Gastrocnemius medialis (tissue), 4 donors: ENCODE measurements around the gene ANXA11. TPM values are rescaled to one million over a fixed set of nuclear protein-coding genes. Genes with fewer than 3 reads are reported as not detected.

Experiments
- ATAC-seq, 2 donors: fragments of 150-250 bp; one replicate each; pipeline ENCODE4 v1.9.1; 2016
- DNase-seq, 2 donors: peaks; one replicate each; pipeline ENCODE4 v3.0.0-alpha.2; 2019
- H3K27ac ChIP-seq, 4 donors: fragments of 200-600 bp; sonication (generic); 1 replicate in 1 of 4; 2 replicates in 3 of 4; pipeline ENCODE4 v1.5.1; 2016 to 2018; ENCODE audit warnings: mild to moderate bottlenecking in 2 of 4, moderate library complexity in 1 of 4
- H3K27me3 ChIP-seq, 3 donors: fragments of 200-600 bp; sonication (generic) in 2 of 3; 1 replicate in 1 of 3; 2 replicates in 2 of 3; pipeline versions ENCODE4 v1.5.1 to v1.6.0; 2016 to 2019; ENCODE audit warnings: mild to moderate bottlenecking in 1 of 3, moderate library complexity in 1 of 3
- H3K36me3 ChIP-seq, 2 donors: fragments of 200-600 bp; sonication (generic) in 1 of 2; one replicate each; pipeline ENCODE4 v1.5.1; 2017 to 2018
- H3K4me1 ChIP-seq, 2 donors: fragments of 200-600 bp; sonication (generic) in 1 of 2; one replicate each; pipeline ENCODE4 v1.5.1; 2016 to 2017; ENCODE audit warnings: mild to moderate bottlenecking in 2 of 2
- H3K4me3 ChIP-seq, 4 donors: fragments of 200-600 bp; sonication (generic) in 3 of 4; 1 replicate in 1 of 4; 2 replicates in 3 of 4; pipeline ENCODE4 v1.5.1; 2016 to 2019; ENCODE audit warnings: mild to moderate bottlenecking in 2 of 4
- H3K9me3 ChIP-seq, 3 donors: fragments of 200-600 bp; sonication (generic) in 2 of 3; 1 replicate in 1 of 3; 2 replicates in 2 of 3; pipeline ENCODE4 v1.5.1; 2016 to 2019
- POLR2A ChIP-seq, 2 donors: fragments of 450-650 bp; IDR thresholded peaks; one replicate each; pipeline ENCODE4 v1.6.1; 2017; ENCODE audit warnings: antibody characterized with exemption in 2 of 2, mild to moderate bottlenecking in 2 of 2, moderate library complexity in 2 of 2
- in situ Hi-C, 4 donors: fragments of 200-750 bp; cut with MboI; loops; one replicate each; pipeline versions ENCODE4 v1.15.0 to v1.8.0; 2017; ENCODE audit warnings: low sequenced_read_pairs in 4 of 4
- intact Hi-C: fragments of 100-400 bp; cut with DNase I; formaldehyde crosslinking; loops from one replicate; pipeline ENCODE4 v1.15.1; 2023; ENCODE audit warnings: low total_unique reads
- total RNA-seq, 4 donors: library from RNA; depleted of rRNA; stranded (reverse); fragments of >200 nt; gene quantifications; one replicate each; pipeline versions ENCODE4 v1.1.0 to v1.2.3, GENCODE V29; 2016
- TF ChIP-seq, protein P1 (sequence below), 5 experiments: fragments of 450-650 bp in 3 of 5; fragments of 200-600 bp in 2 of 5; sonication (generic) in 2 of 5; IDR thresholded peaks in 4 of 5; conservative IDR thresholded peaks in 1 of 5; 1 replicate in 4 of 5; 2 replicates in 1 of 5; pipeline ENCODE4 v1.5.1; 2016 to 2019; ENCODE audit warnings: antibody characterized with exemption in 5 of 5, mild to moderate bottlenecking in 3 of 5, moderate library complexity in 3 of 5

Gene ANXA11
- total RNA-seq, 4 donors from 2014 or later = 142 to 202 (median 173) TPM

GRCh38 chr10:80201608-80202141 is 3.7 kb downstream of the ANXA11 start:
- peak overlapping the region; percentile 95 to 100 (median 98) for H3K27ac ChIP-seq
- no peaks in the 10 kb centered on the region for H3K9me3 ChIP-seq
- peaks cover 80 to 89% of the 10 kb centered on the region in 2 donors for H3K4me1 ChIP-seq
- no peaks in the 10 kb centered on the region for H3K27me3 ChIP-seq
- no peaks in the 10 kb centered on the region for H3K36me3 ChIP-seq
- ATAC-seq = peak; percentile 44 to 51
- TF ChIP-seq POLR2A (IDR thresholded peaks at IDR 0.05) = peak; percentile 46 to 72
- TF ChIP-seq, protein P1, sequence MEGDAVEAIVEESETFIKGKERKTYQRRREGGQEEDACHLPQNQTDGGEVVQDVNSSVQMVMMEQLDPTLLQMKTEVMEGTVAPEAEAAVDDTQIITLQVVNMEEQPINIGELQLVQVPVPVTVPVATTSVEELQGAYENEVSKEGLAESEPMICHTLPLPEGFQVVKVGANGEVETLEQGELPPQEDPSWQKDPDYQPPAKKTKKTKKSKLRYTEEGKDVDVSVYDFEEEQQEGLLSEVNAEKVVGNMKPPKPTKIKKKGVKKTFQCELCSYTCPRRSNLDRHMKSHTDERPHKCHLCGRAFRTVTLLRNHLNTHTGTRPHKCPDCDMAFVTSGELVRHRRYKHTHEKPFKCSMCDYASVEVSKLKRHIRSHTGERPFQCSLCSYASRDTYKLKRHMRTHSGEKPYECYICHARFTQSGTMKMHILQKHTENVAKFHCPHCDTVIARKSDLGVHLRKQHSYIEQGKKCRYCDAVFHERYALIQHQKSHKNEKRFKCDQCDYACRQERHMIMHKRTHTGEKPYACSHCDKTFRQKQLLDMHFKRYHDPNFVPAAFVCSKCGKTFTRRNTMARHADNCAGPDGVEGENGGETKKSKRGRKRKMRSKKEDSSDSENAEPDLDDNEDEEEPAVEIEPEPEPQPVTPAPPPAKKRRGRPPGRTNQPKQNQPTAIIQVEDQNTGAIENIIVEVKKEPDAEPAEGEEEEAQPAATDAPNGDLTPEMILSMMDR (IDR thresholded peaks at IDR 0.05 in 4 of 5, conservative IDR thresholded peaks at IDR 0.05 in 1 of 5) = no peak
- H3K4me3 ChIP-seq = peak overlapping the region; percentile 44 to 50 (median 49)
- in situ Hi-C loops (loop anchor here in 3 of 4 donors (5.0 to 25.0 kb wide), 4 partner anchors 39 to 139 kb away; no protein-coding TSS in a partner anchor), intact Hi-C loops (no loop called here)
- DNase-seq = peak; percentile 59 to 82

DNA sequence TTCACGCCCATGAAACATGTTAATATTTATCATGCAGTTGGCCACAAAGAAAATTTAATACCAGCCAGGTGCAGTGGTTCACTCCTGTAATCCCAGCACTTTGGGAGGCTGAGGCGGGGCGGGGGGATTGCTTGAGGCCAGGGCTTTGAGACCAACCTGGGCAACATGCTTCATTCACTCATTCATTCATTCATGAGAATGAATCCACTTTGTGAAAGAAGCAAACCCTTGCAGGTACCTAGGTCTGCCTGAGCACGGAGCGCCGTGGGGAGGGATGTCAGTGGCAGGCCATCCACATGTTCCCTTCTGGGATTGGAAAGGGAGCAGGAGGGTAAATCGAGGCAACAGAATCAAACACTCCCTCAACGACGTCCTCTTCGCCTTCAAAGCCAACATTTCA is 4.7 kb downstream of the ANXA11 start:
- no peaks in the 10 kb centered on the region for H3K27me3 ChIP-seq
- in situ Hi-C loops (loop anchor here in 3 of 4 donors (5.0 to 25.0 kb wide), 4 partner anchors 38 to 138 kb away; no protein-coding TSS in a partner anchor), intact Hi-C loops (no loop called here)
- peaks cover 89 to 90% of the 10 kb centered on the region in 2 donors for H3K4me1 ChIP-seq
- TF ChIP-seq POLR2A (IDR thresholded peaks at IDR 0.05) = no peak
- TF ChIP-seq, protein P1 (IDR thresholded peaks at IDR 0.05 in 4 of 5, conservative IDR thresholded peaks at IDR 0.05 in 1 of 5) = no peak
- no peaks in the 10 kb centered on the region for H3K9me3 ChIP-seq
- ATAC-seq (no peak), DNase-seq (no peak)
- no peaks in the 10 kb centered on the region for H3K36me3 ChIP-seq
- H3K27ac ChIP-seq = peak overlapping the region; percentile 95 to 100 (median 98)
- peak overlapping the region; percentile 44 to 50 (median 49) for H3K4me3 ChIP-seq

DNA sequence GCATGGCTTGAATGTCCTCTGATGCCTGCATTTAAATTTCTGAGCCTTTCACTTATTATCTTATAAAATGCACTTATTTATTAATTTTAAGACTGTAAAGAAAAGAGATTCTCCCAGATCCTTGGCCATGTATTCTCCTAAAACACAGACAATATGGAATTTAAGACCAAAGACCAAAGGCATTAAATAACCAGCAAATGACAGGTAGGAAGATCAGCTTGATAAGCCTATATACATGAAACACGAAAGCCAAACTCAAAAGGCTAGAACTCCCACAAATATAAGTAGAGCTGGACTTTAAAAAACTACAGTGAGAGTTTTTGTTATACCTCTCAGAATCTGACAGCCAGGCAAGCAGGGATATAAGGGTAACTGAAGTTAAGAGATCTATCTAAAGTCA is 5.1 kb downstream of the ANXA11 start:
- intact Hi-C loops (no loop called here), in situ Hi-C loops (loop anchor here in 3 of 4 donors (5.0 to 25.0 kb wide), 4 partner anchors 38 to 138 kb away; no protein-coding TSS in a partner anchor)
- Histone ChIP-seq H3K27ac (peak overlapping the region; percentile 95 to 100 (median 98)), H3K4me3 (peak overlapping the region; percentile 44 to 50 (median 49)), H3K36me3 (no peaks in the 10 kb centered on the region), H3K27me3 (no peaks in the 10 kb centered on the region), H3K4me1 (peaks cover 93 to 94% of the 10 kb centered on the region in 2 donors), H3K9me3 (no peaks in the 10 kb centered on the region)
- DNase-seq (no peak), ATAC-seq (no peak)
- no peak for TF ChIP-seq POLR2A (IDR thresholded peaks at IDR 0.05)
- TF ChIP-seq, protein P1 (IDR thresholded peaks at IDR 0.05 in 4 of 5, conservative IDR thresholded peaks at IDR 0.05 in 1 of 5) = no peak

DNA sequence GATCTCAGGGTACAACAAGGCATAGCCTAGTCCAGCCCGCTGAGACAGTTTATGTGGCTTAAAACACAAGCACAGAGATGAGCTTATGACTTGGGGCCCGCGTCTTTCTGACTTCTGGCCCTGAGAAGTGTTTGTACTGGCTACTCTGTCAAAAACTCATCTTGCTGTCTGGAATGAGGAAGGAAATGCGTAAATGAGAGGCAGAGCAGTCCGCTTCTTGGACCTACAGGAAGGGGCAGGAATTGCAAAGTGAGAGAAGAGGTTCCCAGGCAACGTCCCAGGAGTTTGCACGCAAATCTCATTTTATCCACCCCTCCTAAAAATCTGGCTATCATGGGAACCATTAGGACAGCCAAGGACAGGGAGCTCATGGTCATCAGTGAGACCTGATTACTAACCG is 5.5 kb downstream of the ANXA11 start:
- no peaks in the 10 kb centered on the region for H3K27me3 ChIP-seq
- H3K9me3 ChIP-seq = no peaks in the 10 kb centered on the region
- H3K27ac ChIP-seq = peak overlapping the region; percentile 95 to 100 (median 98)
- in situ Hi-C loops = loop anchor here in 3 of 4 donors (5.0 to 25.0 kb wide), 4 partner anchors 38 to 138 kb away; no protein-coding TSS in a partner anchor
- H3K4me1 ChIP-seq = peaks cover 97 to 99% of the 10 kb centered on the region in 2 donors
- DNase-seq (peak in 1 of 2 donors; percentile 60), ATAC-seq (peak; percentile 1 to 15)
- intact Hi-C loops = no loop called here
- H3K4me3 ChIP-seq = peak overlapping the region; percentile 44 to 50 (median 49)
- H3K36me3 ChIP-seq = no peaks in the 10 kb centered on the region
- no peak for TF ChIP-seq POLR2A (IDR thresholded peaks at IDR 0.05)
- TF ChIP-seq, protein P1 (IDR thresholded peaks at IDR 0.05 in 4 of 5, conservative IDR thresholded peaks at IDR 0.05 in 1 of 5) = peak in 2 of 5 experiments; percentile 28 to 38
